ENCODE measurements around the gene CHMP1B. TPM values are rescaled to one million over a fixed set of nuclear protein-coding genes. Genes with fewer than 3 reads are reported as not detected.

The CHMP1B gene
- polyA plus RNA-seq (2013, experiment 1 of 2; ENCODE audit: insufficient read length), result 28.9 TPM
- 26.8 TPM for polyA plus RNA-seq (2013, experiment 2 of 2; ENCODE audit: insufficient read length)

DNA sequence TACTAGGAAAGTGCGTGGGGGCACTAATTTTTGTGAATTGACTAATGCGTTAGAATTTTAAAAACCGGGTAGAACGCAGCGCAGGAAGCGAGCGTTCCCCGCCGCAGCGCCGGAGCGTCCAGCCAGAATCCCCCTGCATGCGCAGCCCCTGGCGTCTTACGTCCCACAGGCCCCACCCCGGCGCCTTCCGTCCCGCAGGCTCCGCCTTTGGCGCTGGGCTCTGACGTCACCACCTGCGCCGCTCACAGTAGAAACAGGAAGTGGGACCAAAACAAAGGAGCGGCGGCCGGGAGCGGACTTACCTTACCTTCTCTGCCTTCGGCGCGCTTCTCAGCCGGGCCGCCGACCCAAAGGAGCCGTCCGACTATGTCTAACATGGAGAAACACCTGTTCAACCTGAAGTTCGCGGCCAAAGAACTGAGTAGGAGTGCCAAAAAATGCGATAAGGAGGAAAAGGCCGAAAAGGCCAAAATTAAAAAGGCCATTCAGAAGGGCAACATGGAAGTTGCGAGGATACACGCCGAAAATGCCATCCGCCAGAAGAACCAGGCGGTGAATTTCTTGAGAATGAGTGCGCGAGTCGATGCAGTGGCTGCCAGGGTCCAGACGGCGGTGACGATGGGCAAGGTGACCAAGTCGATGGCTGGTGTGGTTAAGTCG, at the start of gene CHMP1B:
CHMP1B (plus strand) TSS at position 268 of the 660 bp plus-strand sequence; CDS start at position 367, 99 bp downstream.
- peak; percentile 96 for DNase-seq

DNA sequence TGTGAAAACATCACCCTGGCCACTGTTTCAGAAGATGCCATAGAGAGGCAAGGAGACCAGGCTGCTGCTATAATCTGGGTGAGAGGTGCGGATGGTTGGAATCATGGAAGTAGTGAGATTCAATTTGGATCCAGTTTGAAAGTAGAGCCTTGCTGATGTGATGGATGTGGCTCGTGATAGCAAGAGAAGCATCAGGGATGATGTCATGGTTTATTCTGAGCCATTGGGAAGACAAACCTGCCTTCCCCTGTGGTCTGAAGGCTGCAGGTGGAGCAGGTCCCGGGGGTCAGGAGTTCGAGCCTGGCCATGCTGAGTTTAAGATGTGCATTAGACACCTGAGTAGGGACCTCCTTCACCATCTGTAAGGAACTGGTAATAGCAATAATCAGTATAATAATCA, 49.6 kb upstream of the CHMP1B start:
- DNase-seq, result no peak

DNA sequence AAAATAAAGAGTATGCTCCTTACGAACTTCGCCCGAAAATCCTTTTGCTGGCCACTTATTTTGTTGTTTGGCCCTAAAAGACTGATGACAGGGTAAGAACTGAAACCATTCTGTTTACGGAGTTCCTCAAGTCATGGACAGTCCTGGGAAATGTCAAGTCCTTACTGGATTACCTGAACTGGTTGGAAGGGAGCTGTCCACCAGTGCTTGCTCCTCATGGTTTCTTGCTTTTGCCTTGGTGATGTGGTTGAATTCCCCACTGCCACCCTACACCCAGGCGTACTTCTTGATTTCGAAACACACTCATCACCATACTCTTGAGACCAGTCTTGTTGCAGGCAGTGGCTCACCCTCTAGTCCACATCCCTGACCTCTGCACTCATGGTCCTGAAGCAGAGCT, 49.1 kb upstream of the CHMP1B start:
- no peak for DNase-seq

- no peak for DNase-seq
Observed at GRCh38 chr18:11802586-11802985, 48.6 kb upstream of the CHMP1B start.

DNA sequence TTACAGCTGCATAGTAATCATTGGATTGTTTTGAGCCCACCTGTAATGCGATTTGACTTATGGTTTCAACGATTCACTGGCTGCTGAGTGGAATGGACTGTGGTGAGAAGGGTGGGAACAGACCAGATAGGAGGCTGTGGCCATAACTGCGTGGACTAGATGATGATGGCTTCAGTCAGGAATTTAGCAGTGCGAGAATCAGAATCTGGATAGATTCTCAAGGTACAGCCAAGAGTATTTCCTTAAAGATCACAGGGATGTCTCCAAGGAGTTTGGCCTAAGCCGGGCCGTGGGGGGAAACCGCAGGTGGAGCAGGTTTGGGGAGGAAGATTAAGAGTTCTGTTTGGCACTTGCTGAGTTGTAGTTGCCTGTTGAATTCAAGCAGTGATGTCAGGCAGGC, 44.0 kb upstream of the CHMP1B start:
- DNase-seq, result peak; percentile 57

DNA sequence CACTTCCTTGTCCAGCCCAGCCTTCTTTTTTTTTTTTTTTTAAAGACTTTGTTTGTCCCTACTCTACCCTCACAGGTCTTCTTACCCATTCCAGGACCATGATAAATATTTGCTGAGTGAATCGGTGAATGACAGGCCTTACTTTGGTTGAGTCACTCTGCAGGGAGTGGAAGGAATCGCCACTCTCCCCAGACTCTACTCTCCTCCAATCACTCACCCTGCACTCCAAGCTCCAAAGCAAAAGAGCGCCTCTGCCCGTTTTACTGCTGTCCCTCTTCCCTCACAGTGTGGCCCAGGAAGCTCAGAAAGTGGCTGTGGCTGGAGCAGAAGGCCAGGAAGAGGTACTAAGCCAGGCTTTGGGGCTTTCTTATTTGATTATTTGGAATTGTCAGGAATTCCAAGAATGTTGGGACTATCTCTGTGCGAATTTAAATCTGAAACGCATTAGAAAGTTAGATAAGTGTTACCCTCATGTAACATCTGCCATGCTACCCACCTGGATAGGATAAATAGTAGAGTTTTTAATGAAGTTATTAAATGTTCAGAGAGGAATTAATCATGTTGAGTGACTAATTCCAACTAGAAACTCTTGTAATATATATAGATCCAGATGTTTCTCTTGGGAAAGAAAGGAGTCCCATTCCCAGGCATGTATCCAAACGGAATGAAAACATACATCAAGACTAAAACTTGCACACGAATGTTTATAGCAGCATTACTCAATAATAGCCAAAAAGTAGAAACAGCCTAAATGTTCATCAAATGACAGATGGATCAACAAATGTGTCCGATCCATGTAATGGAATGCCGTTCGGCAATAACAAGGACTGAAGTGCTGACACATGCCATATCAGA, 43.0 kb upstream of the CHMP1B start:
- peak; percentile 85 for DNase-seq

- DNase-seq, result no peak
Observed at GRCh38 chr18:11809895-11810294, 41.3 kb upstream of the CHMP1B start.

- no peak for DNase-seq
Observed at GRCh38 chr18:11810379-11810778, 40.8 kb upstream of the CHMP1B start.

GRCh38 chr18:11811009-11811408, 40.2 kb upstream of the CHMP1B start:
- no peak for DNase-seq

DNA sequence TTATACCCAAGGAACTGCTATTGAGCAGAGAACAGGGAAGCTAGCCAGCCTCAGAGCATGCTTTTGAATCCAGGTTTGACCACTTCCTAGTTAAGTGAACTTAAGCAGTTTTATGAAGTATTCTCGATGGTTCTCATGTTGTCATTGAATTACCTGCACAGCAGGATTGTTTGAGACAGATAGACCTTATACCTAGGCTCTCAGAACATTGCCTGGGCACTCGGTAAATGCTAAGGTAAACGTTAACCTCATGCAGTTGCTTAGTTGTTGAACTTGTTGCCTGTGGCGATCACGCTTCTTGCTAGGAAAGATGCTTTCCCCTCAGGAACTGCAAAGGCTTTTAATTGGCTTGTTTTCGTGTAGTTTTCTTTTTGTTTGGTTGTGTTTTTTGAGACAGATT, 34.0 kb upstream of the CHMP1B start:
- no peak for DNase-seq

DNA sequence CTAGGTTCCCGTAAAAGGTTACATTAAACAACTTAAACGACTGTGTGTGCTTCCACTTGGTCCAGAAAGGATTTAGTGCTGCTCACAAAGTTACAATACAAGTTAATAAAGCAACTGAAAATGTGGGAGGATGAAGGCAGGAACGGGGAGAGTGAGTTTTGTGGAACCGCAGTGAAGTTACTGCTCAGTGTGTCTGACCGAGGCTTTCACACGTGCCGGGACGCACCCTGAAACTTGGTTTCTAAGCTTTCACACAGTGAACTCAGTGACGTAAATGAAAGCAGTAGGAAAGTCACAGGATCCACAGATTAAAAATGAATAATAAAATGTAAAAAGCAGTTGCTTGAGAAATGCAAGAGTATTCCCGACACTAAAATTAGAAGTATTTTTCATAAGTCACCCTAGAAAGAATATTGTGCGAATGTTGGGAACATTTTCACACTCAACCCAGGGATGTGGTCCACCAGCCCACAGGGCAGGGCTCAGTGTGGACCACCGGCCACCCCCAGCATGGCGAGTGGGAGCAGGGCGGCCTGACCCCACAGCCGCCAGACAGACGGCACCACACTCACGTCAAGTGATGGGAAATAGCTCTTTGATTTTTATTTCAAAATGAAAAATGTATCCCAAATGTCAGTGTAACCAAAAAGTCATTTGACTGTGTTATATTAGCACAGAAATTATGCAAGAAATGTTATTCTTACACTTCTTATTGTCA, 32.6 kb upstream of the CHMP1B start:
- no peak for DNase-seq

- DNase-seq, result no peak
Observed at GRCh38 chr18:11819938-11820337, 31.3 kb upstream of the CHMP1B start.

DNA sequence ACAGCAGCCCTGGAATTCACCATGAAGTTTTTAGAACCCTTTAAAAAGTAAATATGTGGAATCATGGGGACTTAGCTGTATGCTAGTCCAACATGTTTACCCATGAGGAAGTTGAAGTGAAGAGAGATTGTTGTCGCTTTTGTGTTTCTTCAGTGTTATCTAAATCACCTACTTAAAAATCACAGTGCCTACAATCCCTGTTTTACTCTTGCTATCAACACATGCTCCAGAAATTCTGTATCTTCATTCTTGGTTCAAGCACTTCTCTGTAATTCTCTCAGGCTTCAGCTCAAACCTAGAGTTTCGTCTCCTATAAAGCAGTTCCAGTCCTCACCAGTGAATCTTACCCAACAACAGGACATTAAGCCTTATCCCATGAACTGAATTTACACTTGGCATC, 30.5 kb upstream of the CHMP1B start:
- no peak for DNase-seq

DNA sequence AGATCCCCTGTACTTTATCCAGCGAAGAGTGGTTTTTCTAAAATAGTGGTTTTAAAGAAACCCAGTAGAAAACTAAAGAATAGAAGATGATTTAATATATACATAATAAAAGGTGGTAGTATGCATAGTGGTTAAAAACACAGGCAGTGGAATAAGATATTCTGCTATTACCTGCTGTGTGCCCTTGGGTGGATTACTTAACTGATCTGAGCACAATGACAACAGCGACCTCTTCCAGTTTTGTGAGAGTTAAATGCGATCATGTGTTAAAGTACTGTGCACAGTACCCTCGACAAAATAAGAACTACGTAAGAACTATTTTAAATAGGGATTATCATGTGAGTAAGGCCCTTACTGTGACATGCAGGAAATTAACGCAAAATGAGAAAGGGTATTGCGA, 30.0 kb upstream of the CHMP1B start:
- no peak for DNase-seq

DNA sequence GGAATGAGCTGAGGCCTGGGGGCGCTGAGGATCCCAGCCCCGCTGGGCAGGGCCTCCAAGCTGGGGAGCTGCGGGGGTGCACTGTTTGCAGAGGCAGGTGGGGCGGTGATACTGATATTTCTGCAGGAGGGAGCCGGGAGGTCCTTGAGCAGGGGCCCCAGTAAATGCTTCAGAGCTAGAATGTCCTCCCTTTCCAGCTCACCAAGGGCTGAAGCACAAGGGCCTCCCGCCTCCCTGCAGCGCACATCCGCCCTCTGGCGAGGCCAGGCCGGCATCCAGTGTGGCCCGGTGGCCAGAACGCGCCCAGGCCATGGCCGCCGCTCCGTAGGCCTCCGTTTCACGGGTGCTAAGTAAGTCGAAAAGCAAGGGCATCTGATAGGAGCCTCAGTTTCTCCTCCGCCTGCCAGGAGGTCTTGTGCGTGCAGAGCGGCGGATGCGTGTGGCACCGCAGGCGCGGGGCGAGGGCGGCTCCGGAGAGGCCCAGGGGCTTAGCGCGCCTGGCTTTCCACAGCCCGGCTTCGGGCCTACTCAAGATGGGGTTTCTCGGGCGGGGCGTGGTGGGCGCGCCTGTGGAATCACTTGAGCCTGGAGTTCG, 29.5 kb upstream of the CHMP1B start:
- no peak for DNase-seq

DNA sequence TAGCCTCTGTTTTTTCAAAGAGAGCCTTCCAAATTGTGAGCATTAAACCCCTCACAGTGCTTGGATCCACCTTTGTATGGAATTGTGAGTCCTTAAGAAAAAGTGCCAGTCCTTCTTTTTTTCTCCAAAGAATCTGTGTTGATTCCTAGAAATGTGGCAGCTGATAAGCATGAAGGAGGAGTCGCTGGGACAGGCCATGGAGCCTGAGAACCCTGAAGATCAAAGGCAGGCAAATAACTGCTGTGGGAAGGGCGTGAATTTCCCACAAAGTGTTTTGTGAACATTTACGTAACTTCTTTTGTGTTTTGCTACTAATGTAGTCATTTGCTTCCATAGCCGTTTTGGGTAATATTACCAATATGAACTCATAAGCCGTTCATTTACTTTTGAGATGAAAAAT, 27.7 kb upstream of the CHMP1B start:
- DNase-seq, result no peak

DNA sequence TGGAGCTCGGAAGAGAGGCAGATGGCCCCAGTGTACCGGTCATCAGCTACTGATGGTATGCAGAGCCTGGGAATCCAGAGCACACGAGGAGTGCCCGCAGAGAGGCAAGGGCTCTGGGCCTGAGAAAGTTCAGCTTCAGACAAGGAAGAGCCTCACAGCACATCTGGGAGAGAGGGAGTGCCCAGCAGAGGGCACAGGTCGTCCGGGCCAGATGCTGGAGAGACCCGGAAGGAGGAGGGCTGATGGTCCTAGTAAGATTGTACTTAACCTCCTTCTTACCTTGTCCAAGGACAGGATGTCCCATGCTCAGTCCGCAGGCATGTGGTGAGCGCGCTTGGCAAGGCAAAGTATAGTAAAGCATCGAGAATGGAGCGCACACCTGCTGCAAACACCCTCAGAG, 24.4 kb upstream of the CHMP1B start:
- DNase-seq, result no peak

GRCh38 chr18:11828786-11829432, 22.3 kb upstream of the CHMP1B start:
- no peak for DNase-seq

- DNase-seq, result no peak
Observed at GRCh38 chr18:11830585-11830984, 20.6 kb upstream of the CHMP1B start.

- DNase-seq, result no peak
Observed at GRCh38 chr18:11831921-11832320, 19.3 kb upstream of the CHMP1B start.

DNA sequence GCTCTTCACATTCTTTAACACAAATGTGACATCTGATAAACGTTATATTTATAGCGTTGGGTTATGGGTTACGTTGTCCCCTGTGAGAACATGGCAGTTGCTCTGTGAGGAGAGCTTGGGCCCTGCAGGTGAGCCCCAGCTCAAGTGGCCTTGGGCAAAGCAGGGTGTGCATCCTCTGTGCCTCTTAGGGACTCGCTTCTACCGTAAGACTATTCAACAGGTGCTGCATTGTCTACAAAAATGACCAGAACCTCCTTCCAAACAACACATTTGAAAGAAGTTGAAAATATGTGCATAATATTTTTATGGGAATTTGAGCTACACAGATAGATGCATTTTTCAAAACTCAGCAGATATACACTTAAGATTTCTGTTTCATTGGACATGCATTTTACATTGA, 16.4 kb upstream of the CHMP1B start:
- DNase-seq, result no peak

- DNase-seq, result no peak
Observed at GRCh38 chr18:11839556-11839955, 11.7 kb upstream of the CHMP1B start.
